ENCODE measurements around the gene VSTM2A. TPM values are rescaled to one million over a fixed set of nuclear protein-coding genes. Genes with fewer than 3 reads are reported as not detected.

VSTM2A gene
- total and polyA plus RNA-seq, 2 of the 8 experiments (the other 6 are each of a cell fraction or from before 2014, with no cell fraction given), result 0.58 to 1.4 TPM

GRCh38 chr7:54538122-54538521 lies 4.1 kb upstream of the VSTM2A start:
- H3K79me1 ChIP-seq (ENCODE audit: low read depth, low read length), result no peaks in the 10 kb centered on the region
- H3K4me3 ChIP-seq (ENCODE audit: extremely low read depth in 1 of 4, insufficient read depth in 2 of 4, low read depth in 3 of 4, low read length in 4 of 4), result no peak overlapping the region
- no peaks in the 10 kb centered on the region for H3K79me2 ChIP-seq (ENCODE audit: control insufficient read depth in 1 of 2, insufficient read depth in 2 of 2, low read length in 2 of 2)
- H4K20me1 ChIP-seq (replicated peaks in 1 of 2; ENCODE audit: control insufficient read depth in 1 of 2, insufficient read depth in 2 of 2, low read length in 2 of 2), result peaks cover 0 to 3% of the 10 kb centered on the region in 2 experiments
- H4K91ac ChIP-seq (replicated peaks; ENCODE audit: insufficient read length, low read length), result no peak overlapping the region
- DNase-seq (ENCODE audit: low read depth in 1 of 2, low spot score in 2 of 2) (no peak), FAIRE-seq (no peak)
- H3K27me3 ChIP-seq (replicated peaks in 1 of 4; ENCODE audit: control insufficient read depth in 3 of 4, extremely low read depth in 1 of 4, insufficient read depth in 3 of 4, low read length in 3 of 4), result peaks cover 5 to 14% (median 8%) of the 10 kb centered on the region in 4 experiments
- H3K4ac ChIP-seq (replicated peaks; ENCODE audit: insufficient read length, low read depth, low read length), result no peak overlapping the region
- H3K27ac ChIP-seq (ENCODE audit: low read depth, low read length), result no peak overlapping the region
- no peak overlapping the region for H2AFZ ChIP-seq (ENCODE audit: low read length)
- no peaks in the 10 kb centered on the region for H3K36me3 ChIP-seq (ENCODE audit: control insufficient read depth in 2 of 4, insufficient read depth in 4 of 4, low read length in 3 of 4)
- H3K4me2 ChIP-seq (ENCODE audit: insufficient read depth in 1 of 2, low read depth in 2 of 2, low read length in 2 of 2), result no peak overlapping the region
- H2BK15ac ChIP-seq (ENCODE audit: low read length), result no peak overlapping the region
- H2BK12ac ChIP-seq (ENCODE audit: low read depth, low read length), result no peak overlapping the region
- 76% methylated on average over 3 of the region's 3 CpGs; no CpG with 5 or more reads in 1 of the 2 experiments for WGBS, 2 experiments (ENCODE audit: extremely low coverage in 1 of 2, insufficient coverage in 1 of 2, insufficient read length in 1 of 2, insufficient replicate concordance in 2 of 2, low coverage in 1 of 2, low lambda C conversion rate in 2 of 2, missing lambda C conversion rate in 1 of 2)
- H4K8ac ChIP-seq (ENCODE audit: extremely low read depth, insufficient read depth, low read length), result no peak overlapping the region
- H3K9me3 ChIP-seq (ENCODE audit: insufficient read depth in 2 of 2, low read depth in 1 of 2, low read length in 1 of 2), result no peaks in the 10 kb centered on the region; a peak in 1 of 4 replicates
- no peak overlapping the region for H2BK5ac ChIP-seq (ENCODE audit: low read depth, low read length)
- no peak overlapping the region for H3K18ac ChIP-seq (ENCODE audit: extremely low read depth, low read length)
- no peak overlapping the region for H2BK120ac ChIP-seq (replicated peaks; ENCODE audit: low read depth, low read length)
- H3K4me1 ChIP-seq (replicated peaks in 1 of 4; ENCODE audit: control insufficient read depth in 3 of 4, insufficient read depth in 4 of 4, low read length in 3 of 4), result peaks cover 2 to 9% (median 5%) of the 10 kb centered on the region in 4 experiments; a peak in 6 of 7 replicates
- no peak overlapping the region for H3K9ac ChIP-seq (replicated peaks in 1 of 4; ENCODE audit: extremely low read depth in 1 of 4, low read depth in 3 of 4, low read length in 3 of 4)
- H4K5ac ChIP-seq (ENCODE audit: insufficient read length, low read depth, low read length), result no peak overlapping the region
- no peak overlapping the region for H2BK20ac ChIP-seq (ENCODE audit: low read length)
- no peak overlapping the region for H3K14ac ChIP-seq (ENCODE audit: insufficient read length)
- H3K56ac ChIP-seq (replicated peaks; ENCODE audit: insufficient read length, low read depth, low read length), result no peak overlapping the region
- H3K23me2 ChIP-seq (ENCODE audit: low read depth, low read length), result peaks cover 14% of the 10 kb centered on the region
- CTCF ChIA-PET (ENCODE audit: partially characterized antibody), result no interaction called here
- no peak overlapping the region for H3K23ac ChIP-seq (ENCODE audit: insufficient read length)
- POLR2A ChIA-PET (ENCODE audit: partially characterized antibody), result no interaction called here
- H2AK5ac ChIP-seq (ENCODE audit: low read depth, low read length), result no peak overlapping the region
- TF ChIP-seq HDAC2 (IDR thresholded peaks at IDR 0.05; ENCODE audit: borderline replicate concordance in 1 of 2, low read depth in 2 of 2, low read length in 2 of 2), result no peak
- no peak for TF ChIP-seq JUND (IDR thresholded peaks at IDR 0.05; ENCODE audit: low read length)
- TF ChIP-seq TEAD4 (IDR thresholded peaks at IDR 0.05; ENCODE audit: low read depth, low read length), result no peak
- no peak for TF ChIP-seq JUN (IDR thresholded peaks at IDR 0.05; ENCODE audit: low read depth, low read length)
- no peak for TF ChIP-seq HDAC6 (IDR thresholded peaks at IDR 0.05; ENCODE audit: low read depth, low read length)
- no peak for TF ChIP-seq POU5F1 (IDR thresholded peaks at IDR 0.05; ENCODE audit: low read depth, low read length)
- no peak for TF ChIP-seq POLR2AphosphoS5 (IDR thresholded peaks at IDR 0.05; ENCODE audit: low read depth, low read length)
- no peak for TF ChIP-seq KDM5A (IDR thresholded peaks at IDR 0.05; ENCODE audit: low read length)
- no peak for TF ChIP-seq TBP (IDR thresholded peaks at IDR 0.05; ENCODE audit: low read depth, low read length)
- TF ChIP-seq SP1 (IDR thresholded peaks at IDR 0.05; ENCODE audit: low read depth, low read length), result no peak
- no peak for TF ChIP-seq POLR2A (IDR thresholded peaks at IDR 0.05; ENCODE audit: control extremely low read depth in 1 of 2, low read depth in 2 of 2, low read length in 2 of 2)
- no peak for TF ChIP-seq KDM1A (IDR thresholded peaks at IDR 0.05; ENCODE audit: borderline replicate concordance, low read length)
- TF ChIP-seq CBX8 (IDR thresholded peaks at IDR 0.05; ENCODE audit: borderline replicate concordance, low read depth, low read length), result no peak
- TF ChIP-seq SP2 (IDR thresholded peaks at IDR 0.05; ENCODE audit: low read length), result no peak
- no peak for TF ChIP-seq ZNF274 (IDR thresholded peaks at IDR 0.05; ENCODE audit: borderline replicate concordance, extremely low read depth, low read length)
- TF ChIP-seq SAP30 (IDR thresholded peaks at IDR 0.05; ENCODE audit: insufficient read depth, insufficient replicate concordance, low read length), result no peak
- TF ChIP-seq YY1 (IDR thresholded peaks at IDR 0.05; ENCODE audit: low read depth, low read length), result no peak

Measured in H1 (cell line).